GM19023 (cell line): ENCODE data around the gene UBE2L5.

Experiments
- ATAC-seq: cut with Tn5 transposase; IDR thresholded peaks from one replicate; pipeline ENCODE4 v1.9.1; 2021; ENCODE audit warnings: mild to moderate bottlenecking, moderate library complexity; ENCODE audit not compliant: unreplicated experiment

Gene UBE2L5

DNA sequence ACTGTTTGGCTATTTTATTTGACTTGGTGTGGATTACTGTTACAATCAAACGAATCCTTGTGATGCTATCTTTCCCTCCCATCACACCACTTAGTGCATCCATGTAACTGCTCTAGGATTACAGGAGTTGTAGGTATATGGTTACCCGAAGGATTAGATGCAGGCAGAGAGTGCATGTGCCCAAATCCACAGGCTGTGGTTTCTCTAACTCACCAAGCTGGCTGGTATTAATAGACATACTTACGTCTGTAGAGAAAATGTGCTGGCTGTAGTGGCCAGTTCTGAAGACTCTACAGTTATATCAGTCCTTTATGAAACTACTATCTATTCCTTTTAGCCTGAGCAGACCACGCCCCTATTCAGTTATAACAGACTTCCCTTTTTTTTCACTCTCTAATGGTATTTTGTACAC lies 44.6 kb downstream of the UBE2L5 start:
- ATAC-seq: no peak

DNA sequence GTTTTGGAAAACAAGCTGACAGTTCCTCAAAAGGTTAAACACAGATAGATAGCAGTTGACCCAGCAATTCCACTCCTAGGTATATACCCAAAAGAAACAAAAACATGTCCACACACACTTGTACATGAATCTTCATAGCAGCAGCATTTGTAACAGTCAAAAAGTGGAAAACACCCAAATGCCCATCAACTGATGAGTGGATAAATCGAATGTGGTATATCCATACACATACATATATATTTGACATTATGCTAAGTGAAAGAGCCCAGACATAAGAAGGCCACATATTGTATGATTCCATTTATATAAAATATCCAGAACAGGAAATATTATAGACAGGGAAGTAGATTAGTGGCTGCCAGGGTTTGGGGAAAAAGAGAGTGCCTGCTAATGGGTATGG lies 51.4 kb downstream of the UBE2L5 start:
- ATAC-seq: no peak

GRCh38 chr13:30477346-30478195 lies 55.3 kb downstream of the UBE2L5 start:
- peak; percentile 76 for ATAC-seq
